Kidney tubule cell (primary cell): ENCODE results near the gene PCDH15.
A peak's percentile ranks its signal among the peaks of the same experiment; 100 is the strongest.

Source experiments
- DNase-seq: peaks from one replicate; pipeline ENCODE4 v3.0.0-alpha.2; 2018; ENCODE audit warnings: low spot score

Gene PCDH15

GRCh38 chr10:54130394-54130793, 670.6 kb downstream of the PCDH15 start:
- no peak for DNase-seq

GRCh38 chr10:54125098-54125747, 675.8 kb downstream of the PCDH15 start:
- DNase-seq = no peak

- no peak for DNase-seq
Measured at GRCh38 chr10:54124209-54124885, 676.7 kb downstream of the PCDH15 start.

- no peak for DNase-seq
Measured at GRCh38 chr10:54120806-54121205, 680.2 kb downstream of the PCDH15 start.

- DNase-seq = no peak
Measured at GRCh38 chr10:54108961-54109360, 692.1 kb downstream of the PCDH15 start.

- no peak for DNase-seq
Measured at GRCh38 chr10:54096892-54097291, 704.1 kb downstream of the PCDH15 start.

- no peak for DNase-seq
Measured at GRCh38 chr10:54094321-54094720, 706.7 kb downstream of the PCDH15 start.

- DNase-seq = no peak
Measured at GRCh38 chr10:54091237-54091636, 709.8 kb downstream of the PCDH15 start.

- DNase-seq = no peak
Measured at GRCh38 chr10:54081950-54082349, 719.1 kb downstream of the PCDH15 start.

- no peak for DNase-seq
Measured at GRCh38 chr10:54067361-54067760, 733.7 kb downstream of the PCDH15 start.

GRCh38 chr10:54066646-54067045, 734.4 kb downstream of the PCDH15 start:
- DNase-seq = no peak

- no peak for DNase-seq
Measured at GRCh38 chr10:54065106-54065505, 735.9 kb downstream of the PCDH15 start.

GRCh38 chr10:54064215-54064614, 736.8 kb downstream of the PCDH15 start:
- no peak for DNase-seq

GRCh38 chr10:54063514-54063913, 737.5 kb downstream of the PCDH15 start:
- DNase-seq = no peak

- no peak for DNase-seq
Measured at GRCh38 chr10:54060572-54060971, 740.5 kb downstream of the PCDH15 start.

GRCh38 chr10:54057357-54057756, 743.7 kb downstream of the PCDH15 start:
- DNase-seq = no peak

GRCh38 chr10:54026340-54026739, 774.7 kb downstream of the PCDH15 start:
- no peak for DNase-seq

GRCh38 chr10:54011117-54011516, 789.9 kb downstream of the PCDH15 start:
- DNase-seq = no peak

GRCh38 chr10:54010337-54010933, 790.6 kb downstream of the PCDH15 start:
- DNase-seq = no peak

GRCh38 chr10:54009672-54010071, 791.4 kb downstream of the PCDH15 start:
- DNase-seq = no peak

- no peak for DNase-seq
Measured at GRCh38 chr10:54002077-54002476, 799.0 kb downstream of the PCDH15 start.

GRCh38 chr10:53997953-53998352, 803.1 kb downstream of the PCDH15 start:
- DNase-seq = peak; percentile 2

GRCh38 chr10:53990799-53991238, 810.2 kb downstream of the PCDH15 start:
- DNase-seq = no peak
